ENCODE measurements around the gene TRIM24.
"Not testable (repeated sequence)": the region's sequence is repeated elsewhere in the genome, so short reads cannot be mapped to it uniquely, and the experiment has no call there.

TRIM24 gene

DNA sequence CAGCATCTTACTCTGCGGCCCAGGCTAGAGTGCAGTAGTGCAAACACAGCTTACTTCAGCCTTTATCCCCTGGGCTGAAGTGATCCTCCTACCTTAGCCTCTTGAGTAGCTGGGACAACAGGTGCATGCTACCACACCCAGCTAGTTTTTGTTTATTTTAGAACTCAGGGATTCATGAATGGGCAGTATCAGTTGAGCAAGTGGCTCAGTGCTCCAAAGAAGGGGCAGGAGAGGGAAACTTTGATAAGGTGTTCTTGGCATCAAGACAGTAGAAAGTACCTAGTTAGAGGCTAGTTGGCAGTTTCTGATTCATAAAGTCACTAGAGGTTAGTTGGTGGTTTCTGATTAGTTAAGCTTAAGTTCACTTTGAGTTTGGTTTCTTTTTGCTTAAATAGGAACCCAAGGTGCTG, 18.4 kb downstream of the TRIM24 start:
- DNase-seq (ENCODE audit: extremely low read depth, low read depth), result no peak
- TF ChIP-seq, protein P1, sequence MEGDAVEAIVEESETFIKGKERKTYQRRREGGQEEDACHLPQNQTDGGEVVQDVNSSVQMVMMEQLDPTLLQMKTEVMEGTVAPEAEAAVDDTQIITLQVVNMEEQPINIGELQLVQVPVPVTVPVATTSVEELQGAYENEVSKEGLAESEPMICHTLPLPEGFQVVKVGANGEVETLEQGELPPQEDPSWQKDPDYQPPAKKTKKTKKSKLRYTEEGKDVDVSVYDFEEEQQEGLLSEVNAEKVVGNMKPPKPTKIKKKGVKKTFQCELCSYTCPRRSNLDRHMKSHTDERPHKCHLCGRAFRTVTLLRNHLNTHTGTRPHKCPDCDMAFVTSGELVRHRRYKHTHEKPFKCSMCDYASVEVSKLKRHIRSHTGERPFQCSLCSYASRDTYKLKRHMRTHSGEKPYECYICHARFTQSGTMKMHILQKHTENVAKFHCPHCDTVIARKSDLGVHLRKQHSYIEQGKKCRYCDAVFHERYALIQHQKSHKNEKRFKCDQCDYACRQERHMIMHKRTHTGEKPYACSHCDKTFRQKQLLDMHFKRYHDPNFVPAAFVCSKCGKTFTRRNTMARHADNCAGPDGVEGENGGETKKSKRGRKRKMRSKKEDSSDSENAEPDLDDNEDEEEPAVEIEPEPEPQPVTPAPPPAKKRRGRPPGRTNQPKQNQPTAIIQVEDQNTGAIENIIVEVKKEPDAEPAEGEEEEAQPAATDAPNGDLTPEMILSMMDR (IDR thresholded peaks at IDR 0.05; ENCODE audit: low read depth, low read length), result no peak

DNA sequence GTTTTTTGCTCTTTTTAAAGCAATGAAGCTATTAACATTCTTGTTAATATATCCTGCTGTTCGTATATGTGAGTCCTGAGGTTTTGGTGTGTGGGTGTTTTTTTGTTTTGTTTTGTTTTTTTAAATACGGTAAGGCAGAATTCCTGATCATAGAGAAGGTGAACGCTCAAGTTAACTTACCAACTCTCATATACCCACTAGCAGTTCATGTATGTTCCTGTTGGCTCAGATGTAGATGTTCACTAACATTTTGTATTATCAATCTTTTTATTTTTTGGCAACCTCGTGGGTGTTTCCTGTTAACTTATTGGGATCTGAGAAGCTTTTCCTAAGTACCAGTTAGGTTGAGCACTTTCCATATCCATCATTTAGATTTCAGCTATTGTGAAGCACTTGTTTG, 20.5 kb downstream of the TRIM24 start:
- no peak for DNase-seq (ENCODE audit: extremely low read depth, low read depth)
- TF ChIP-seq, protein P1 (IDR thresholded peaks at IDR 0.05; ENCODE audit: low read depth, low read length), result no peak

DNA sequence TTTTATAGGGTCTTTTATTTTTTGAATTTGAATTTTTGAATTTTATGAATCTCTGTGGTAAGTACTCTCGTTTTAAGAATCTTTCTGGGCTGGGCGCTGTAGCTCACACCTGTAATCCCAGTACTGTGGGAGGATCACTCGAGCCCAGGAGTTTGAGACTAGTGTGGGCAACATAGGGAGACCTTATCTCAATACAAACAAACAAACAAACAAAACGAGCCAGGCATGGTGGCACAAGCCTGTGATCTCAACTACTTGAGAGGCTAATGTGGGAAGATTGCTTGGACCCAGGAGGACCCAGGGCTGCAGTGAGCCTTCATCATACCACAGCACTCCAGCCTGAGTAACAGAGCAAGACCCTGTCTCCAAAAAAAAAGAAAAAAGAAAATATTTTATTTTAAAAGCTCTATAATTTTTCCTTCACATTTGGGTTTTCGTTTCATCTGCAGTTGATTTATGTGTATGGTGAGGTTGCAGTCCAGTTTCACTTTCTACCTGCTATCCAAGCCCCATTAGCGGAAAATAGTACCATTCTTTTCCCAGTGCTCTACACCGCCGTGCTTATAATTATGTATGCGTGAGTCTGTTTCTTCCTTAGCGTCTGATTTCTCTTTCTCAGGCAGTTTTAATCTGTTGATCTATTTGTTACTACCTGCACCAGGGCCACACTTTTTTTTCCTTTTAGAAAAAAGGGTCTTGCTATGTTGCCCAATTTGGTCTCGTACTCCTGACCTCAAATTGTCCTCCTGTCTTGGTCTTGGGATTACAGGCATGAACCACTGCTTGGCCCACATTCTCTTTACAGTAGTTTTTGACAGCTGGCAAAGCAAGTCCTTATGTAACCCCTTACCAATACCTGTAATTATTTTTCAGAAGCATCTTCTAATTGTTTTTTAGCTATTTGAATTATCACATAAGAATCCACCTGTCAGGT, 21.7 kb downstream of the TRIM24 start:
- DNase-seq (ENCODE audit: extremely low read depth, low read depth), result no peak
- TF ChIP-seq, protein P1 (IDR thresholded peaks at IDR 0.05; ENCODE audit: low read depth, low read length), result no peak

DNA sequence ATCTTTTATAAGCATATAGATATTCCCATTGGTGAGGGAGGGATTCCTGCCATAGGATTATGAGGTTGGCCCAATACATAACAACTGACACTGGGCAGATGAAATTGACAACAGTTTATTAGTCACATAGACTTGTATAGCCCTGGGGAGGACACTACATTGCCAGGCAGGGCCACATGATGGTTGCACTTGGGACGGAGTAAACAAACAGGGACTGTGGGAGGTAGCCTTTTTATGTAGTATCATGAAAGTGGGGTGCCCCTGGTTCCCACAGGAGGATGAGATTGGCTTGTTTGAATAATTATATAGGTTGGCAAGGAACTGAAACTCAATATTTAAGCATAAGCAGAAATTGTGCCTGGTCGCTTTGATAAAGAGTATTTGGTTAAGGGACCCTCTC, 23.5 kb downstream of the TRIM24 start:
- TF ChIP-seq, protein P1 (IDR thresholded peaks at IDR 0.05; ENCODE audit: low read depth, low read length), result no peak
- no peak for DNase-seq (ENCODE audit: extremely low read depth, low read depth)

DNA sequence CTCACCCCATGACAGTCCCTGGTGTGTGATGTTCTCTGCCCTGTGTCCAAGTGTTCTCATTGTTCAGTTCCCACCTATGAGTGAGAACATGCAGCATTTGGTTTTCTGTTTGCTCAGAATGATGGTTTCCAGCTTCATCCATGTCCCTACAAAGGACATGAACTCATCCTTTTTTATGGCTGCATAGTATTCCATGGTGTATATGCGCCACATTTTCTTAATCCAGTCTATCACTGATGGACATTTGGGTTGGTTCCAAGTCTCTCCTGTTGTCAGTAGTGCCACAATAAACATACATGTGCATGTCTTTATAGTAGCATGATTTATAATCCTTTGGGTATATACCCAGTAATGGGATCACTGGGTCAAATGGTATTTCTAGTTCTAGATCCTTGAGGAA, 25.4 kb downstream of the TRIM24 start:
- DNase-seq (ENCODE audit: extremely low read depth, low read depth), result not testable (repeated sequence)

DNA sequence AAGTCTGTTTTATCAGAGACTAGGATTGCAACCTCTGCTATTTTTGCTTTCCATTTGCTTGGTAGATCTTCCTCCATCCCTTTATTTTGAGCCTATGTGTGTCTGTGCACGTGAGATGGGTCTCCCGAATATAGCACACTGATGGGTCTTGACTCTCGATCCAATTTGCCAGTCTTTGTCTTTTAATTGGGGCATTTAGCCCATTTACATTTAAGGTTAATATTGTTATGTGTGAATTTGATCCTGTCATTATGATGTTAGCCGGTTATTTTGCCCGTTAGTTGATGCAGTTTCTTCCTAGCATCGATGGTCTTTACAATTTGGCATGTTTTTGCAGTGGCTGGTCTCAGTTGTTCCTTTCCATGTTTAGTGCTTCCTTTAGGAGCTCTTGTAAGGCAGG, 29.1 kb downstream of the TRIM24 start:
- DNase-seq (ENCODE audit: extremely low read depth, low read depth), result not testable (repeated sequence)

DNA sequence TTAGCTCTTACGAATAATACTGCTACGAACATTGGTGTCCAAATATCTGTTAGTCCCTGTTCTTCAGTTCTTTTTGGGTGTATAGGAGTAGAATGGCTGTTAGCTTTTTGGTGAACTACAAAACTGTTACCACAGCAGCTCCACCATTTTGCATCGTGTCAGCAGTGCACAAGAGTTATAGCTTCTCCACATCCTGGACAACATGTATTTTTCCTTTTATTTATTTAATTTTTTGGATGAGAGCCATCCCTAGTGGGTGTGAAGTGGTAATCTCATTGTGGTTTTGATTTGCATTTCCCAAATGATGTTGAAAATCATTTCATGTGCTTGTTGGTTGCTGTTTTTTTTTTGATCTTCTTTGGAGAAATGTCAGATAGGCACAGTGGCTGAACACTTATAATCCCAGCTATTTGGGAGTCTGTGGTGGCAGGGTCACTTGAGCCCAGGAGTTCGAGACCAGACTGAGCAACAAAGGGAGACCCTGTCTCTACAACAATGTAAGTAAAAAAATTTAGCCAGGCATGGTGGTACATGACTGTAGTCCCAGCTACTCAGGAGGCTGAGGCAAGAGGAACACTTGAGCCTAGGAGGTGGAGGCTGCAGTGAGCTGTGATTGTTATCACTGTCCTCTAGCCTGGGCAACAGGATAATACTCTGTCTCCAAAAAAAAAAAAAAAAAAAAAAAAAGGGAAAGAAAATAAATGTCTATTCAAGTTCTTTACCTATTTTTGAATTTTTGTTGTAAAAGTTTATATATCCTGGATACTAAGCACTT, 31.7 kb downstream of the TRIM24 start:
- DNase-seq (ENCODE audit: extremely low read depth, low read depth), result no peak
- TF ChIP-seq, protein P1 (IDR thresholded peaks at IDR 0.05; ENCODE audit: low read depth, low read length), result no peak

DNA sequence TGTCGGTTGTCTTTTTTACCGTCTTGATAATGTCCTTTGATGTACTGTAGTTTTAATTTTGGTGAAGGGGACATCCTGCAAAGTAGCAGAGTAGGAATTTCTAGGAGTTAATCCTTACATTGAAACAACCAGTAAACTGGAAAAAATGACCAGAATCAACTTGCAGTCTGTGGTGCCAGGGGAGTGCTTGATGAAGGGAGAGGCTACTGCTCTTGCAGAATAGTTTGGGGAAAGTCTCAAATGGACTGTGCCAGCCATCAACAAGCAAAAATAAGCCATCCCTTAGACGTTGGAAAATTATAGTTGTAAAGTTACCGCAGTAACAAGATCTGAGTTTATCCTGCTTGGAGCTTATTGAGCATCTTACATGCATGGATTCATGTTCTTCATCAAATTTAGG, 32.4 kb downstream of the TRIM24 start:
- TF ChIP-seq, protein P1 (IDR thresholded peaks at IDR 0.05; ENCODE audit: low read depth, low read length), result no peak
- DNase-seq (ENCODE audit: extremely low read depth, low read depth), result no peak
